Activated CD8-positive, alpha-beta memory T cell treated with anti-CD3 and anti-CD28 coated beads for 48 hours (primary cell): ENCODE results near the gene SPR.

Source experiments
- DNase-seq, 3 experiments: peaks; one replicate each; pipeline ENCODE4 v3.0.0-alpha.2; 2020; ENCODE audit warnings: low read depth in 2 of 3, low spot score in 2 of 3

SPR gene

DNA sequence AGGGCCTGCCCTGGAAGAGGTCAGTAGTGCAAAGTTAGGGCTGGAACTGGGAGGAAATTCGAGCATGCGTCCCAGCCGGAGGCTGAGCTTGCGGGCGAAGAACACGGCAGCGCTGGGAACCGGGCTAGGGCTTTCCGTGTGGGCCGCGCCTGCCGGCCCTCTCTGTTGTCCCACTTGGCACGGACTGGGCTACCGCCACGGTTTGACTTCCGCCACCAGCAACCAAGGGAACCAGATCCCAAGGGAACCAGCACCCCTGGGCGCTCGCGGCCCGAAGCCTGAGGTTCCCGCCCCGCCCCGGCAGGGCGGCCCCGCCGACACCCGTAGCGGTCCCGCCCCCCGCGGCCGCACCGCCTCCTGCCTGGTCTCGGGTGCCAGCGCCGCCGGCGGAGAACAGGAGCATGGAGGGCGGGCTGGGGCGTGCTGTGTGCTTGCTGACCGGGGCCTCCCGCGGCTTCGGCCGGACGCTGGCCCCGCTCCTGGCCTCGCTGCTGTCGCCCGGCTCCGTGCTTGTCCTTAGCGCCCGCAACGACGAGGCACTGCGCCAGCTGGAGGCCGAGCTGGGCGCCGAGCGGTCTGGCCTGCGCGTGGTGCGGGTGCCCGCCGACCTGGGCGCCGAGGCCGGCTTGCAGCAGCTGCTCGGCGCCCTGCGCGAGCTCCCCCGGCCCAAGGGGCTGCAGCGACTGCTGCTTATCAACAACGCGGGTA lies at the start of gene SPR:
TSS of gene SPR (plus strand) at position 377 of the 708 bp plus-strand sequence. CDS start at position 402, 25 bp downstream.
- DNase-seq = peak in 2 of 3 experiments; percentile 55 to 56

DNA sequence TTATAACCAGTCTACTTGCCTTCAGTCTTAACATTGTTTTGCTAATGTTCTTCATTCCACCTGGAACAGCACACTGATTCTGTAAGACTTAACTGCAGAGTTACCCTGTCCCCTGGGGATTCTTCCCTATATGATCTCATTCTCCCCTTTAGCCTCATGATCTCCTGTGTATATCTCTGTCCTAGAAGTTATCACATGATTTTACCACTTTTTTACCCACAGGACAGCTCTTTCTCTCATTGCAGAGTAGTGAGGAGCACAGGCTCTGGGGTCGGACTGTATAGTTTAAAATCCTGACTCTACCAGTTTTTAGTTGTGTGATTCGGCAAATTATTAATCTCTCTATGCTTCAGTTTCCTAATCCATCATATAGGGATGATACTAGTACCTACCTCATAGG lies 47.1 kb upstream of the SPR start:
- no peak for DNase-seq

DNA sequence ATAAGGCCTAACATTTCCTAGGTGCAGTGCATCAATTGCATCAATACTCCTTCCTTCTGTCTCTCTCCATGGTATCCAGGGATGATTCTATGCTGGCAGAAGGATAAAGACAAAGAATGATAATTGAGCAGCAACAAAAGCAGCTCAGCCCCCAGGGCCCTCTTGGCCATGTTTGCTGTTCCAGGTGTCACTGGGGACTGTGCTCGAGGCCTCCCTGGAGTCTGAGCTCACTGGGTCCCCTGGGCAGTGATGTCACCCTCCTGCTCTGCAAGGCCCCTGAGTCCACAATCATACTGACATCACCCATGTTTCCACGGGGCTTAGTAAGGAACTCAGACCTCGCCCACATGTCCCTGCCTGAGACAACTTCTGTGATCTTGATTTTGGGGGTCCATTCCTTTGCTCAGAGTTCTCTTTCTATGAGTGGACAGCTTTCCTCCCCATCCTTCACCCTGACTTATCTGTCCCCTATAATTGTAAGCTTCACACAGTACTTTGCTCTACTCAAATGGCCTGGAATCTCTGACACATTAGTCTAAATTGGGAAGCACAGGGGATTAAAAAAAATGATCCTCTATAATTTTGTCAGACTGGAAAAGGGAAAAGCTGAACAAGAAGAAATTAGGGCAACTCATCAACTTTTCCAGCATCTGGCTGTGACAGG lies 45.6 kb upstream of the SPR start:
- DNase-seq = no peak

DNA sequence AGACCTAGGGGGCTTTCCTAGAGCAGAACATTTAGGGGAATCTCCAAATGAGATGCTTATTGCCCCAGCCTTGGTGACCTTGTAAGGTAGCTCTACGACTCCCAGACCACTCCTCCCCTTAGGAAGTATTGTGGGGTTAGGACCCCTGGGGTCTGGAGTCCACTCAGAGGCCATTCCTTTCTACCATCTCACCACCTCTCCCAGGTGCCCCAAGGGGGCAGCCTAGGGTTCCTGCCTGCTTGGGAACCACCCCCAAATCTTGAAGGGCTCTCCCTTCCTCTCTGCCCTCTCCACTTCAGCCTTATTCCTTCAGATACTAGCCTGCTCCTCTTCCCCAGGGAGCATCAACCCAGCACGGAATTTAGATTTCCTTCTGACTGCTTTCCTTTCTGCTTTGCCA lies 43.9 kb upstream of the SPR start:
- DNase-seq = no peak

DNA sequence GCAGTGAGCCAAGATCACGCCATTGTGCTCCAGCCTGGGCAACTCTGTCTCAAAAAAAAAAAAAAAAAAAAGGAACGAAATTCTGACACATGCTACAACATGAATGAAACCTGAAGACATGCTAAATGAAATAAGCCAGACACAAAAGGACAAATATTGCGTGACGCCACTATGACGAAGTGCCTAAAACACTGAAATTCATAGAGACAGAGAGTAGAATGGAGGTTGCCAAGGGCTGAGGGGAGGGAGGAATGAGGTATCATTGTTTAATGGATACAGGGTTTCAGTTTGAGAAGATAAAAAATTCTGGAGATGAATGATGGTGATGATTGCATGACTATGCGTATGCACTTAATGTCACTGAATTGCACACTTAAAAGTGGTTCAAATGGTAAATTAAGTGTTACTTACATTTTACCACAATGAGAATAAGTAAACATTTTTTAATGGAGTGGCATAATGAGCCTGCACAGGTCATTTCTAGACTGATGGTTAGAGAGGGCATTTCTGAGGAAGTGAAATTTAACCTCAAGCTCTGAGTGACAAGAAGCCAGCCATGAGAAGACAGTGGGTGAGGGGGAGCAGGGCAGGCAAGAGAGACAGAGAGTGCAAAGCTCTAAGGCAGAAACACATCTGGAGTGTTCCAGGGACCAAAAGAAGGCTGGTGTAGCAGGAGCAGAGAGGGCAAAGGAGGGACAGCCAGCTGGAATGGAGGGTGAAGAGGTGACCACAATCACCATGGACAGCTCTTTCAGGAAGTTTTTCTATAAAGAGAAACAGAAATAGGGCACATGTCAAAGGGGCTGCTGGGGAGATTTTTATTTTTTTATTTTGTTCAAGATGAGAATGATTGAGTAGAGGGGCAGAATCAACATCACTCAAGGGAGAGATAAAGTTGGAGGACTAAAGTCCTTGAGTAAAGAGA lies 40.8 kb upstream of the SPR start:
- no peak for DNase-seq

DNA sequence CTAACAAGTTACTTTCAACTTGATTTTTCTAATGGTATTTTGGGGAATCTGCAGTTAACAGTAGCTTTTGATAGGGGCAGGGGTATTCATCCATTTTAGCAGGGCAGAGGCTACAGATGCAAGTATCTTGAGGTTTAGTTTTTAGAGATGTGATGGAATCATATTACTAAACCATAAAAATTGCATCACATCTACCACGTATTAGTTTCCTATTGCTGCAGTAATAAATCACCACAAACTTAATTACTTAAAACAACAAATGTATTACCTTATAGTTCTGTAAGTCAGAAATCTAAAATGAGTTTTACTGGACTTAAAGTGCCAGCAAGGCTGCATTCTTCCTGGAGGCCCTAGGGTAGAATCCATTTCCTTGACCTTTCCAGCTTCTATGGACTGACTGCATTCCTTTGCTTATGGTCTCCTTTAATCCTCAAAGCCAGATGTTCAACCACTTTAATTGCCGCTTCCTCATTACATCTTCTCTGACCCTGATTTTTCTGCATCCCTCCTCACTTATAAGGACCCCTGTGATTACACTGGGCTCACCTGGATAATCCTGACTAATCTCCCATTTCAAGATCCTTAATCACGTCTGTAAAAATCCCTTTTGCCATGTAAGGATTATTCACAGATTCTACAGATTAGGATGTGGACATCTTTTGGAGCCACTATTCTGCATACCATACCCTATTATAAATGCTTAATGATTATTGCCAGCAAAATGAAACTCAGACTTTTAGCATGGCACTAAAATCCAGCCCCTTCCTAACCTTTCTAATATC lies 39.5 kb upstream of the SPR start:
- no peak for DNase-seq

DNA sequence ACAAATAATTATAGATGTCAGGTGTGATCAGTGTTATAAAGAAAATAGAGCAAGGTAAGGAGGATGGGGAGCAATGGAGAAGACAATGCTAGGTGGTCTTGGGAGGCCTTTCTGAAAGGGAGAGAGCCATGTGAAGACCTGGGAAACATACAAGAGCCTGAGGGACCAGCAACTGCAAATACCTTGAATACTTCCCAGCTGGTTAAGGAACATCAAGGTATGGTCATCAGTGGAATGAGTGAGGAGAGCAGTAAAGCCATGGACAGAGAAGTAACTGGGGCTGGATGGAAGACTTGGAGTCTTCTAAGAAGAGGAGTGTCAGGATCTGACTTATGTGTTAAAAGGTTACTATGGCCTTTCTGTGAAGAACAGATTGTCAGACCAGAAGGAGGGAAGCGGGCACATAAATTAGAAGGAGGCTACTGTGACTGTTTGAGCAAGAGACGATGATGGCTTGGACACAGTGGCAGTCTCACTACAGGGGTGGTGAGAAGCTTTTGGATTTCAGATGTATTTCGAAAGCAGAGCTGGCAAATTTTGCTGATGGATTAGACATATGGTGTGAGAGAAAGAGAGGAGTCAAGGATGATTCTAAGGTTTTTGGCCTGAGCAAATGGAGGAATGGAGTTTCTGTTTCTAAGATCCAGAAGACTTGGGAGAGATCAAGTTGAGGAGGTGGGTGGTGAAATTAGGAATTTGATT lies 38.6 kb upstream of the SPR start:
- no peak for DNase-seq

DNA sequence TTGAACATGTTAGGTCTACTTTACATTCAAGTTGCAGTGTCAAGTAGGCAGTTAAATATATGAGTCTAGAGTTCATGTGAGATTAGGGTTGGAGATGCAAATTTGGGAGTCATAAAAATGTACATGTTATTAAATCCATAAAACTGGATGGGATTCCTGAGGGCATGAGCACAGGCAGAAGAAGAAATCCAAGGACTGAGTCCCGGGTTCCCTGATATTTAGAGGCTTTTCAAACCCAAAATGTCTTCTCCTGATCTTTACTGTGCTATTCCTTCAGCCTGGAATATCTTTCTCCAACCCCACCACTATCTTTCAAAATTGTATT lies 38.1 kb upstream of the SPR start:
- DNase-seq = no peak

DNA sequence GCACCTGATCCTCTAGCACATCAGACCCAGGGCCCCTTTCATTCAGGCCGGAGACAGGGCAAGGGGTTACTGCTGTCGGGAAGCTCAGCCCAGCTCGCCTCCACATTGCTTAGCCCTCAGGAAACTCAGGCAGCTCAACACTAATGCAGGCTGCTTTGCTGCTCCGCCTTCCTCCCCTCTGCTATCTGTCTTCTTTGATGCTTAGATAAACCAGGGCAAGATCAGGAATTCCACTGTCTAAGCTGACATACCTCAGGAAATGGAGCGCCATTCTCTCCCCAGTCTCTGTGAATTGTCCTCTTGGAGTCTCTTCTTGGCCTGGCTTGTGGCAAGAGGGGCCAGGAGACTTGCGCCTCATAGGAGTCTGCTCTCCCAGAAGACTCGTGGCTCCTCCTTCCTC lies 35.9 kb upstream of the SPR start:
- no peak for DNase-seq

DNA sequence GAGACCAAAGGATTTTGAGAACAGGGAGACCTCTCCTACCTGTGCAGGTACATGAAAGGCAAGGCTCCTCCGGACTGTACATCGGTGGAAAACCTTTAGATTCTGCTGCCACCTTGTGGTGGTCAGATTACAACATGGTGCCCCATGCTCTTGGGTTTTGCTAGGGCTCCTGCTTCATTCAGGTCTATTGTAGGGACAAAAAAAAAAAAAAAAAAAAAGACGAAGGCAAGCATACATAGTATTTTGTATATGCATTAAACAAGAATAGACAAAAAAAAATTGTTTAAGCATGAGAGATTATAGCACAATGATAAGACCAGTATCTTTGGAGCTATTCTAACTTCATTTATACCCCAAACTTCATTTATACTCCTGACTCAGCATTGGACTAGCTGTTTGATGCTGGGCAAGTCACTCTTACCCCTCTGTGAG lies 27.4 kb upstream of the SPR start:
- DNase-seq = peak in 2 of 3 experiments; percentile 5 to 19

DNA sequence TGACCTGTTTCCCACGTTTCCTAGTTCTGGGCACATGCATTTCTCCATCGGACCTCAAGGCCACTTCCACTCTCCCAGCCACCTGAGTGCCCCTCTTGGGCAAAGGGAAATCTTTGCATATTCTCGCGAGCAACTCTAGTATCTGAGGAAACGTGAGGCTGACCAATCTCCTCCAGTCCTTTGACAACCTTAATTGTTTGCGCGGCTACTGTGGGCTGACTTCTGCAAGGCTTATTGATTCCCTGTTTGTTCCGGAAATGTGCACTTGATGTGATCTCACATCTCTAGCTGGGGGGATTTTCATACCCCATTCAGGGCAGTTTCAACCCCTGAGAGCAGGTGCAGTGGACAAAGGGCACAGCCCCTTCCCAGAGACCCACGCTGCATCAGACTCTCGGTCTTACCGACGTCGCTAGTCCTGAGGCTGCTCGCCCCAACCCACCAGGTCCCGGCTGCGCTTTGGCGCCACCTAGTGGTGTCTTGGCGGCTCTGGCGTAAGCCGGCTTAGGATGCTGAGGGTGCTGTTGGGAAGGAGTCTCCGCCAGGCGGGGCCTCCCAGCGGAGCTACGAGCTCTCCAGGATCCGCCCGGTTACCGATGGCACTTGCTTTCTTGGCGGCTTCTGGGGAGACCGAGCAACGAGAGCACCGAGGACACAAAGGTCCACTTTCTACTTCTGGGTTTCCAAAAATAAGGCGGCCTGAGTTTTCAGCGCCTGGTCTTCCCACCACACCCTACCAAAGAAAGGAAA lies 24.8 kb upstream of the SPR start:
- peak; percentile 66 to 89 (median 78) for DNase-seq

DNA sequence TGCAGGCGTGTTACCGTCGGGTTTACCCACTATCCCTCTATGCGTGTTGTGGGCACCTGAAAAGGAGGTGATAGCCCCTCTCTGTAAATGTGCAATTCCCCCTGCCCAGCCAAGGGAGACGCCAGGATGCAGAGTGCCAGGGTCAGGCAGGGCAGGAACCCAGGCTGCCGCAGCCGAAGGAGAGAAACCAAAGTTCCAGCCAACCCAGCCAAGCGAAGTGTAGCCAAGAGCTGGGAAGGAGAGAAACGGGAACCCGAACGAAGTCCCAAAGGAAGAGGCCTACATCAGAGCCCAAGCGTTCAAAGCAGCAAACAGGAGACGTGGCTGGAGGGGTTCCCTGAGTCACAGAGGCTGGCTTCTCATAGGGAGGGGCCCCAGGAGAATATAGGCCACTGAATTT lies 24.2 kb upstream of the SPR start:
- no peak for DNase-seq

DNA sequence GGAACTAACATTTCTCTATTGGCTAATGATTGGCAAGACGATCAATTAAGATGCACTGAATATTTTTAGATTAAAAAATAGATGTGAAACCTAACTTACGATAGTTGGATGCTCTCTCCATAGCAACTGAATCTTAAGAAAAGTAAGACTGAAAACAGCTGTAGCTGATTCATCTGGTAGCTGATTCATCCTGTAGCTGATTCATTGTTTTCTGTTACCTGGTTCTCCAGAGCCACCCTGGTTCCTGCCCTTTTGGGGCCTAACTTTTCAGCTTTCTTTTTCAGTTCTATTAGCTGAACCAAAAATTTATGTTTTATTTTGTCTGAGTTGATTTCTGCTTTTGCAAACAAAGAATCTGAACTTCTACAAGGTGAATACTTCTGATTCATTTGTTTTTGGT lies 22.7 kb upstream of the SPR start:
- DNase-seq = no peak

DNA sequence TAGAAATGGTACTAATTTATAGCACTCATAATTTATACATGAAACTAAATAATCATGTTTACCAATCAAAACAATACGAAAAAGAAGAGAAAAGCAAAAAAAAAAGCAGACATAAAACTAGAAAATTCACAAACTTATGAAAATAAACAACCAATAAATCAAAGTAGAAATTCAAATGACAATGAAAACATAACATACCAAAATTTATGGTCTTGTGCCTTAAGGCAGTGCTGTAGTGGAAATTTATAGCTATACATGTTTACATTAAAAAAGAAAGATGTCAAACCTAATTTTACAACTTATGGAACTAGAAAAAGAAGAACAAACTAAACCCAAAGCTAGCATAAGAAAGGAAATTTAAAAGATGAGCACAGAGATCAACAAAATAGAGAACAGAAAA lies 16.1 kb upstream of the SPR start:
- no peak for DNase-seq

DNA sequence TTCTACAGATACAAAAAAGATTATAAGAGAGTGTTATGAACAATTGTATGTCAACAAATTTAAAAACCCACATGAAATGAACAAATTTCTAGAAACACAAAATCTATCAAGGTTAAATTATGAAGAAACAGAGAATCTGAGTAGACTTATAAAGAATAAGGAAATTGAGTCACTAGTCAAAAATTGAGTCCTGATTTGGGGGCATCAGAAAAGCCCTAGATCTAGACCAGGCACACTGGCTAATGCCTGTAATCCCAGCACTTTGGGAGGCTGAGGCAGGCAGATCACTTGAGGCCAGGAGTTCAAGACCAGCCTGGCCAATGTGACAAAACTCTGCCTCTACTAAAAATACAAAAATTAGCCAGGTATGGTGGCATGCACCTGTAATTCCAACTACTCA lies 15.3 kb upstream of the SPR start:
- DNase-seq = no peak

DNA sequence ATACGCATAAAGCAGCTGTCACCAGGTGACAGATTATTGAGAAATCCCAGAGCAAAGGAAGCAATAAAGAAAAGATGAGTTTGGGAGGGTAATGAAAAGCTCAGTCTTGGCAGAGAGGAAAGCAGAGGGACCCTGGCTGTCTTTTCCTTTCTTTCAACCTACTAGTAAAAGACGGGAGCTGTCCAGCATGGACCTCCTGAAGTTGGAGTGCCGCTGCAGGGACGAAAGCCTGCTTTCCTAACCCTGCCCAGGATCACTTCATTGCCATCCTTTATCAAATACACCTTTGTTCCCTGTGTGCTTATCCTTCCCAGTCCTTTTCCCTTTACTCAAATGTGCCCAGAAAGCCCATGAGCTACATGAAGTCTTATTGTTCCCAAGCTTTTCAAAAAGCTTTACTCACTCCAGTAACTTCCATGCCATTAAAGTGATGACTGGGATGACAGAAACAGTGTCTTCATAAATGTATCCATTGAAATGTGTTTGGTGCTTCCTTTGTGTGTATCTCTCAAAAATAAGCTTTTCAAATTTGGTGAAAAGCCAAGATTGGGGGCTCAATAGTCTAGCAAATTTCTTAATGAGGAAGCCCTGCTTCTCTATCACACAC lies 3.7 kb upstream of the SPR start:
- no peak for DNase-seq

DNA sequence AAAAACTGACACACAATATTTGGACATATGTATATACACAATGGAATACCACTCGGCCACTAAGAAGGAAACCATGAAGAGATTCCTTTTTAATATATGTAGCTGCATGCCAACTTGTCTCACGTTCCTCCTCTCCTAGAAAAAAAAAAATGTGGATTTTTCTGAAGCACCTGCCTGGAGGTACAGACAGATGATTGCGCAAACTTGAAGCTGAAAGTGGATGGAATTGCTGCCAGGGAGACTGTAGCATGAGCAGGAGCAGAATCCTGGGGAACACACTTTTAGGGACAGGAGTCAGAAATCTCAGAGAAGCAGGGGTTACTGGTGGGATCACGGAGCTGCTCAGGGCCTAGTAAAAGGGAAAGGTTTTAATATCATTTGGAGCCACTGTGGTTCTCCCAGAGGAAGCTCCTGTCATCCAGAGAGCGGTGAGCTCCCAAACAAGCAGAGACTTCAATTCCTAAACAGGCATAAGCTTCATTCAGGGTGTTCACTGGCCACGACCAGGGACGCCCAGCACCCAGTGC lies 640 bp upstream of the SPR start:
- no peak for DNase-seq

DNA sequence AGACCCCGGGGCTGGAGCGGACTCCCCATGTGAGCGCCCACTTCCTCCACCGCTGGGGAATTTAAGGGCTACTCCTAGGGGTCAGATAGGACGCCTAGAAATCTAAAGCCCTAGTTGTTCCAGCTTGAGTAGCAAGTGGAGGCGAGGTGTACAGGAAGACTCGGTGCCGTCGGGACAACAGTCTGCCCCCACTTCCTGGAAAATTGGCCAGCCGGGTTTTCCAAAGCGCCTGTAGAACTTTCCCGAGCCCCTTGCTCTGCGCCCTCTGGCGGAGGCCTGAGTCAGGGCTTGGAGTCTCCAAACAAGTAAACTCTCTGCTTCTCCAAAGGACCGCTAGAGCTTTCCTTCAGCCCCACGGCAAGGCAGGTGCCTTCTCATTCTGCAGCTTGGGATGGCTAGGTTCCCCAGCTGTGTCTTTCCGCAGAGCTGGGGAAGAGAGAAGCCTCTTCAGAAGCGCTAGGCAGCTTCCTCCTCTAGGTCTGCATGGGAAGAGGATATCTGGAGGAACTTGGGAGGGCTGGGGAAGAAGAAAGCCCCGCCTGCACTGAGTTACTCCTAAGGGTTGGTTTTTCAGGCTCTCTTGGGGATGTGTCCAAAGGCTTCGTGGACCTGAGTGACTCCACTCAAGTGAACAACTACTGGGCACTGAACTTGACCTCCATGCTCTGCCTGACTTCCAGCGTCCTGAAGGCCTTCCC lies 681 bp downstream of the SPR start:
- peak in 1 of 3 experiments; percentile 10 for DNase-seq
